GM12872 (cell line): ENCODE results near the gene NEK11.

Experiments used
- CTCF ChIP-seq: IDR thresholded peaks from 3 replicates; pipeline ENCODE4 v1.5.1; 2011; ENCODE audit warnings: low read depth, mild to moderate bottlenecking, low read length, moderate library complexity; ENCODE audit not compliant: insufficient read depth

The NEK11 gene

GRCh38 chr3:131386429-131387165, 359.9 kb downstream of the NEK11 start:
- TF ChIP-seq CTCF = no peak

GRCh38 chr3:131387796-131388489, 361.3 kb downstream of the NEK11 start:
- no peak for TF ChIP-seq CTCF

- no peak for TF ChIP-seq CTCF
These were observed 361.8 kb downstream of the NEK11 start for GRCh38 chr3:131388490-131388799.

GRCh38 chr3:131390331-131390730, 363.7 kb downstream of the NEK11 start:
- no peak for TF ChIP-seq CTCF

- no peak for TF ChIP-seq CTCF
These were observed 366.4 kb downstream of the NEK11 start for GRCh38 chr3:131393051-131393450.

- TF ChIP-seq CTCF = no peak
These were observed 367.2 kb downstream of the NEK11 start for GRCh38 chr3:131393868-131394267.

- TF ChIP-seq CTCF = no peak
These were observed 367.7 kb downstream of the NEK11 start for GRCh38 chr3:131394400-131394799.
